Fibroblast of lung (primary cell): ENCODE measurements around the gene WARS2.

Experiments used
- CTCF ChIP-seq, 2 donors: IDR thresholded peaks in 1 of 2; conservative IDR thresholded peaks in 1 of 2; 1 replicate in 1 of 2; 2 replicates in 1 of 2; pipeline ENCODE4 v1.5.1; 2011 to 2012; ENCODE audit warnings: low read length in 2 of 2, control low read depth in 1 of 2, inconsistent platforms in 1 of 2, low read depth in 1 of 2, mild to moderate bottlenecking in 1 of 2
- EZH2 ChIP-seq: IDR thresholded peaks from 2 replicates; pipeline ENCODE4 v1.5.1; 2012; ENCODE audit warnings: low read length, control low read depth, mild to moderate bottlenecking; ENCODE audit errors: missing control alignments

- peak in 1 of 2 donors; percentile 1 for TF ChIP-seq CTCF (conservative IDR thresholded peaks at IDR 0.05 in 1 of 2, IDR thresholded peaks at IDR 0.05 in 1 of 2; ENCODE audit: low read depth in 1 of 2, low read length in 2 of 2)
- TF ChIP-seq EZH2, result no peak
These were observed 44.5 kb upstream of the WARS2 start for GRCh38 chr1:119184972-119185371.
